A549 (cell line): Measurements from ENCODE around the gene CREB5.

Experiments
- CTCF ChIP-seq: fragments of >200 bp; sonication (Bioruptor Twin); formaldehyde crosslinking; IDR thresholded peaks from 3 replicates; pipeline ENCODE4 v1.5.1; 2016
- FOSB ChIP-seq: fragments of 250-450 bp; sonication (Bioruptor Pico); IDR thresholded peaks from 2 replicates; pipeline ENCODE4 v1.5.0; 2020; ENCODE audit warnings: mild to moderate bottlenecking, moderate library complexity
- GATA3 ChIP-seq: IDR thresholded peaks from 2 replicates; pipeline ENCODE4 v1.6.1; 2012; ENCODE audit warnings: borderline replicate concordance
- HDAC2 ChIP-seq: fragments of 200-600 bp; sonication (generic); IDR thresholded peaks from 2 replicates; pipeline ENCODE4 v1.6.1; 2016
- HES2 ChIP-seq: fragments of >200 bp; sonication (Bioruptor Twin); formaldehyde crosslinking; IDR thresholded peaks from 2 replicates; pipeline ENCODE4 v1.6.1; 2016
- HOXB13 ChIP-seq: fragments of 250-450 bp; sonication (Bioruptor Pico); IDR thresholded peaks from 2 replicates; pipeline ENCODE4 v1.5.0; 2020; ENCODE audit warnings: low read depth, mild to moderate bottlenecking, moderate library complexity
- JUN ChIP-seq, 2 experiments: fragments of >200 bp; sonication (Bioruptor Twin); formaldehyde crosslinking; IDR thresholded peaks; 2 replicates in 1 of 2; 3 replicates in 1 of 2; pipeline ENCODE4 v1.6.1; 2016 to 2017
- MAX ChIP-seq: IDR thresholded peaks from 2 replicates; pipeline ENCODE4 v1.6.1; 2012
- NR3C1 ChIP-seq: fragments of >200 bp; sonication (Bioruptor Twin); formaldehyde crosslinking; IDR thresholded peaks from 3 replicates; pipeline ENCODE4 v1.6.1; 2017
- POLR2A ChIP-seq: IDR thresholded peaks from 2 replicates; pipeline ENCODE4 v1.6.1; 2012; ENCODE audit warnings: mild to moderate bottlenecking, low read length
- RAD21 ChIP-seq, 2 experiments: fragments of >200 bp in 1 of 2; sonication (Bioruptor Twin) in 1 of 2; formaldehyde crosslinking in 1 of 2; IDR thresholded peaks in 1 of 2; conservative IDR thresholded peaks in 1 of 2; 2 replicates in 1 of 2; 3 replicates in 1 of 2; pipeline ENCODE4 v1.6.1; 2012 to 2018; ENCODE audit warnings: inconsistent platforms in 1 of 2
- REST ChIP-seq: fragments of 200-600 bp; sonication (generic); IDR thresholded peaks from 2 replicates; pipeline ENCODE4 v1.6.1; 2016; ENCODE audit warnings: antibody characterized with exemption, mild to moderate bottlenecking, moderate library complexity
- RFX5 ChIP-seq: fragments of 450-650 bp; IDR thresholded peaks from 2 replicates; pipeline ENCODE4 v1.7.1; 2014; ENCODE audit warnings: antibody characterized with exemption, mild to moderate bottlenecking, moderate library complexity
- USF2 ChIP-seq: fragments of 450-650 bp; IDR thresholded peaks from 2 replicates; pipeline ENCODE4 v1.6.1; 2014; ENCODE audit warnings: antibody characterized with exemption

GRCh38 chr7:28564755-28565374 is 152.5 kb downstream of the CREB5 start:
- TF ChIP-seq RFX5 (no peak), CTCF (no peak), JUN (IDR thresholded peaks at IDR 0.05) (no peak), FOSB (no peak), REST (no peak), NR3C1 (no peak), RAD21 (conservative IDR thresholded peaks at IDR 0.05 in 1 of 2, IDR thresholded peaks at IDR 0.05 in 1 of 2) (no peak), GATA3 (no peak), USF2 (no peak), HES2 (no peak), POLR2A (no peak), HDAC2 (no peak), MAX (no peak), HOXB13 (CRISPR knock-in tag) (no peak)
